HG03432 (cell line): Measurements from ENCODE around the gene DUS1L.
A peak's percentile ranks its signal among the peaks of the same experiment; 100 is the strongest.

Source experiments
- ATAC-seq: cut with Tn5 transposase; IDR thresholded peaks from one replicate; pipeline ENCODE4 v1.9.1; 2021; ENCODE audit warnings: mild to moderate bottlenecking, moderate library complexity; ENCODE audit not compliant: unreplicated experiment

Gene DUS1L

DNA sequence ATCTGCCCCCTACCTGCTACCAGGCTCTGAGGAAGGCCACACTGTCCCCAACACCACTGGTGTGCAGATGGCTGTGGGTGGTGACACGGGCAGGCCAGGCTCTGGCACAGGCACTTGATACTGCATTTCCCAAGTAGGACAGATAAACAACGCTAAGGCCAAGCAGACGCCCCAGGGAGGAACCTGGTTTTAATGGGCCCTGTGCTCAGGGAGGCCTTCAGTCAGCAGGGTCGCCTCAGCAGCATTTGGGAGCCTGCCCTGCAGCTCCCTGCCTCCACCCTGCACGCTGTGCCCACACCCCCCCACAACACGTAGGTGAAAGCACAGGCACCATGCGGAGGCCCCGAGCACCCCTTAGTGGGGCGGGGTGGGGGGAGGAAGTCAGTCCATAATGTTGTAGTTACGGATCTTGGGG lies 35.7 kb upstream of the DUS1L start:
- no peak for ATAC-seq

DNA sequence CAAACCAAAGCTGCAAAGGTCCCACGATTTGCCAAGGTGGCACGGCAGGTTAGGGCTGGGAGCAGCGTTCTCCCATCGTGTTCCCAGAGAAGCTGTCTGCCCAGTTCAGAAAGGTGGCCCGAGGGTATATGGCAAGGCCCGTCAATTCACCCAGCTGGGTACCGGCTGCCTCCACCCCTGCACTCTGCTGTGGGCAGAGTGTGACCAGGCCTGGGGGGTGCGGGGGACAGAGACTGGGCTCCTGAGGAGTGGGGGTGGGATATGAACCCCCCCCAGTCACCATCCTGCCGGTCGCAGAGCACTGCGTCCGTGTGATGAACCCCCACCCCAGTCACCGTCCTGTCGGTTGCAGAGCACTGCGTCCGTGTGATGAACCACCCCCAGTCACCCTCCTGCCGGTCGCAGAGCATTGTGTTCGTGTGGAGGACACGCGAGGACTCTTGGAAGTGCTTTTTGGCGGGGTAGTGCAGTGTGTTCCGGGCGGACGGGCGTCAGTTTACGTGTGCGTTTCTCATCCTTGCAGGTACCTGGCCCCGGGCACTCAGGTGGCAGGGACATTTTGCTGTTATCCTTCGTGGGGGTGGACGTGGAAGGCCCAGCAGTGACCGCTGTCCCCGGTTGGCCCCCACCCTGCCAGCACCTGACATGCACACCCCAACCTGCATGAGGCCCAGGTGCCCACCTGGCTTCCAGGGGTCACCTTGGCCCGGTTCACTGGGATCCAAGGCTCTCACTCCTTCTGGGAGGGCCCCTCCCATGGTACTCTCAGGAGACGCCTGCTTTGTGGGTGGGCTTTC lies 35.1 kb upstream of the DUS1L start:
- no peak for ATAC-seq

DNA sequence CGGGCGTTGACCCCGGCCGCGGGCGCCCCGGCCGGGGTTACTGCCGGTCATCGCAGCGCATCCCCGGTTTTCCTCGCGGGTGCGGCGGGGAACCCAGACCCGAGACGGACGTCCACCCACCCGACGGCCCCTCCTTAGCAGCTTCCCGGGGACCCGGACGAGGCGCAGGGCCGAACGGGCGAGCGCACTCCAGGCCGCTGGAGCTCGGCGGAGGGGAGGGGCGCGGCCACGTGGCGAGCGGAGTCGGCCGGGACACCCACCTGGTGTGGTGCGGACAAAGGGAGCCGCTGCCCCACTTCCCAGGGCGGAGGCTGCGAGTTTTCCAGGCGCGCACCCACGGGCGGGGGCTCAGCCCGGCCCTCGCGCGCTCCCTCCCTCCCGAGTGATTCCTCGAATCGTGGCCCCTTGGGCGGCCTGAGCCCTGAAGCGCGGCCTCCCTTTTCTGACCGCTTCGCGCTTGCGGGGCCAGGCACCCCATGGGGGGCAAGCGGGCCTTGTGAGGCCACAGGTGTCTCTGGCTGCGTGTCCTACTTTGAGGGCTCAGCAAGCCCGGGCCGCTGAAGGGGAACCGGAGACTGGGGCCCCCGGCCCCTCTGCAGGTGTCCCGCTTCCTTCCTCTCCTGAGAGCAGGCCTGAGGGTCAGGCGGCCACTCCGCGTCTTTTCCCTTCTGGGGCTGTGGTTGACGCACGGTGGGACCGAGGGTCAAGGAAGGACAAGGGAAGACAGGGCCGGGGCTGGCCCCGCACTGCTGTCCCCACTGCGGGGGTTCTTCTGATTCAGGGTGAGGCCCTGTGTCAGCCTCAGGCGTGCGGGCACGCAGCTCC lies 33.5 kb upstream of the DUS1L start:
- ATAC-seq, result peak; percentile 16

DNA sequence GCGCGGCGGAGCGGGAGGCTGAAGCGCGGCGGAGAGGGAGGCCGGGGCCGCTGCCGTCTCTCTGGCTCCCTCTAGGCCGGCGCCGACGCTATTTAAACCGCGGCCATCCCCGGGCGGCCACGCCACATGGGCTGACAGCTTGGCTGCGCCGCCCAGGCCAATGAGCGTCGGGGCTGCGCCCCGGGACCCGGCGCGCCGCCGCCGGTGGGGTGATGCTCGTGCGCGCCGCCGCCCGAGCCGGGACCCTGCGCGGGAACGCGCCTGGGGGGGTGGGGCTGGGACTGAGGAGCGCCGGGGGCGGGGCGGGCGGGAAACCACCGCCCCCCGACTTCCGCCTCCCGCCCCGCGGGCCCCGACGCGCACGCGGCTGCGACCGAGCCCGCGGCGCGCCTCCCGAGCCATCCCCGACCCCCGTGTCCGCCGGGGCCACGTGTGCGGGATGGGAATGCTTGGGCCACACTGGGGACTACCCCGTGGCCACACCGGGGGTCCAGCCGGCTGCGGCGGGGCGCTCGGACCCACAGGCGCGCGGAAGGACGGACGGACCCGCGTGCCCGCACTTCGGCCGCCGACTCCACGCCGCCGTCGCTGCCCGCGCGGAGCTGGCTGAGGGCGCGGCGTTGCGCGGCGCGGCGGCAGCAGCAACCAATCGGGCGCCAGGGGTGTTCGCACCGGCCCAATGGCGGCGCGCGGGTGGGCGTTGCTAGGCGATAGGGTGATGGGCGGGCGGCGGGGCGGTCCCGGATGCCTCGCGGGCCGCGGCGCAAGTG lies 32.8 kb upstream of the DUS1L start, which contains the start of gene FASN:
Gene FASN, minus strand, starts transcription at position 68 of the 770 bp plus-strand sequence. CDS start 1,791 bp downstream, outside the sequence.
- ATAC-seq, result peak; percentile 64

DNA sequence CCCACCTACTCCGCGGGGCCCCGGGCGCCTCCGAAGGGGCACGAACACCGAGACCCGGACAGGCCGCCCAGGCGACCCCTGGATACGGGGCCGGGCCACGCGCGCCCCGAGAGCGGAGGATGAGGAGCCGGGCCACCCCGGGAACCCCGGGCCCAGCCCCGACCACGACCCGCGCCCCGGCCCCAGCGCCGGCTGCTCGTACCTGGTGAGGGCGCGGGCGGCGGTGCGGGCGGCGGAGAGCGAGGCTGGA lies 32.2 kb upstream of the DUS1L start:
- peak; percentile 28 for ATAC-seq

DNA sequence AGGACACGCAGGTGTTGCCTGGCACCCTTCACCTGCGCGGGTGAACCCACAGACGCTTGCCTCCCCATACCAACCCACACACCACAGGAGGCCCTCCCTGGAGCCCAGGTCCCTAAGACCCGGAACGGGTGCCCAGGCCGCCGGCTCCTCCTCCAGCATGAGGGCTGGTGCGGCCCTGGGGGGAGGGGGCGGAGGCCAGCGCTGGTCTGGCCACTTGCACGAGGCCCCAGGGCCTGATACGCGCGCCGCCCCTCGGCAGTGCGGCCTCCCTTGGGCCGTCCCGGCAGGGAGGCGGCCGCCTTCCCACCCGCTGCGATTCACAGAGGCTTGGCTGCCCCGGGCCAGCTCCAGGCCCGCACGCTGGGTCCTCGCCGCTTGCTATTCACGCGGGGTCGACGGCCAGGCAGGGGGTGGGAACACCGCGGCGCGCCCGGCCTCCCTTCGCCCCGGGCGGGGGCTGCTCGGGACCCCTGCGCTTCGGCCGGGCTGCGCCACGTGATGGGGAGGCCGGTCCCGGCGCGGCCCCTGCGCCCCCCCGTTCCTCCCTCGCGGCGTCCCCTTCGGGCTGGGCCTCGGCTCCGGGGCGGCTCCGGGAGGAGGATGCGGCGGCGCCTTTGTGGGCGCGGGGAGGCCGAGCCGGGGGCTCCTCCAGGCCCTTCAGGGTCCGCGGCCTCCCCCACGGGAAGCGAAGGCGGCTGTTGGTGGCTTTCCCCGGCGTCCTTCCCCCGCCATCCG lies 31.7 kb upstream of the DUS1L start:
- peak; percentile 2 for ATAC-seq

DNA sequence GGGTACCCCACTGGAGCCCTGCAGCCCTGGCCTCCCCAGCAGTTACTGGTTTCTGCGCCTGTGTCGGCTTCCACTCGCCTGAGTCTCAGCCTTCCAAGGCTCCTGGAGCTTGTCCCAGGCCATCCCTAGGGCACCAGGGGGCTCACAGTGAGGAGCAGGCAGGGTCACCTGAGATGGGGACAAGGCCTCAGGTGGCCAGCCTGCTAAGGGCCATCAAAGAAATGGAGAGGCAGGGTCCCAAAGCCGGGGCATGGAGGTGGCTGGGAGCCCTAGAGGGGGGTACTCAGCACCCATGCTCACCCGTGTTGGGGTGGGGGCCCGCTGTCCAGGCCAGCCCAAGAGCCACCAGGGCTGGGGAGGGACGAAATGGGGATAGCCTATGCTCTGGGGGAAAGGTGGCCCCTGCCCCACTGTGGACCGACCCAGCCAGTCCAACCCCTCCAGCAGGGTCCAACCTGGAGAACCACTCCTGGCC lies 31.1 kb upstream of the DUS1L start:
- no peak for ATAC-seq

DNA sequence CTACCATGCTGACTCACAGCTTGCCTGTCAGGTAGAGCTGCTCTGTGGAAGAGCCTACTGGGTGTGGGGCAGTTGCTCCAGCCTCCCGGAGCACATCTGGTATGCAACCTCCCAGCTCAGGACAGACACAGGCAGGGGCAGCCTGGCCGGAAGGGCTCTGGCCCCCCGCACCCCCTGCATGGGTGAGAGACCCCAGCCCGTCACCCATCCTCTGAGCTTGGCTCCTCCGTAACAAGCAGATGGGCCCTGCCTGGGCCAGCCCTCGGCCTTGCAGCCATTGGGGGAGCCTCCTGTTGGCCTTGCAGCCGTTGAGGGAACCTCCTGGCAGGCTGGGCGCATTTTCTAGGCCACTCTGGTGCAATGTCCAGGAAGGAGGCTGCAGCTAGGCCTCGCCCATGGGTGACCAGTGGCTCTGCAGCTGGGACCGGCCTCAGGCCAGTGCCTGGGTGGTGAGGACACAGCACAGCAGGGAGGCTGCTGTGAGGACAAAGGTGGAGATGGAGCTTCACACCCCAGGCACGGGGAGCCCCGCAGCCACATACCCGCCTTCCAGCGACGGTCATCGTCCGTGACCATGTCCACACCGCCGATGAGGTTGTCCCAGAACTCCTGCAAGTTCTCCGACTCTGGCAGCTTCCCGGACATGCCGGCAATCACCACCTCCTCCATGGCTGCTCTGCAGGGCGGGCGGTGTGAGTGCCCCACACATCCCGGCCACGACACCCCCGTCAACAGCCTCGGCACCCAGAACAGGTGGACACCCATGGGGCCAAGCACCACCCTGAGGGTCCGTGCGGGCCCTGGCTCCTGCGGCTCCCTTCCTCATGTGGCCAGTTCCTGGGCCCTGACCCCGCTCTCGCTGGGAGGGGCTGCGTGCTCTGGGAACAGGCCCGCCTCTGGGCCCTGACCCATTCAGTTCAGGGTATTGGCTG lies 30.4 kb upstream of the DUS1L start:
- ATAC-seq, result no peak

DNA sequence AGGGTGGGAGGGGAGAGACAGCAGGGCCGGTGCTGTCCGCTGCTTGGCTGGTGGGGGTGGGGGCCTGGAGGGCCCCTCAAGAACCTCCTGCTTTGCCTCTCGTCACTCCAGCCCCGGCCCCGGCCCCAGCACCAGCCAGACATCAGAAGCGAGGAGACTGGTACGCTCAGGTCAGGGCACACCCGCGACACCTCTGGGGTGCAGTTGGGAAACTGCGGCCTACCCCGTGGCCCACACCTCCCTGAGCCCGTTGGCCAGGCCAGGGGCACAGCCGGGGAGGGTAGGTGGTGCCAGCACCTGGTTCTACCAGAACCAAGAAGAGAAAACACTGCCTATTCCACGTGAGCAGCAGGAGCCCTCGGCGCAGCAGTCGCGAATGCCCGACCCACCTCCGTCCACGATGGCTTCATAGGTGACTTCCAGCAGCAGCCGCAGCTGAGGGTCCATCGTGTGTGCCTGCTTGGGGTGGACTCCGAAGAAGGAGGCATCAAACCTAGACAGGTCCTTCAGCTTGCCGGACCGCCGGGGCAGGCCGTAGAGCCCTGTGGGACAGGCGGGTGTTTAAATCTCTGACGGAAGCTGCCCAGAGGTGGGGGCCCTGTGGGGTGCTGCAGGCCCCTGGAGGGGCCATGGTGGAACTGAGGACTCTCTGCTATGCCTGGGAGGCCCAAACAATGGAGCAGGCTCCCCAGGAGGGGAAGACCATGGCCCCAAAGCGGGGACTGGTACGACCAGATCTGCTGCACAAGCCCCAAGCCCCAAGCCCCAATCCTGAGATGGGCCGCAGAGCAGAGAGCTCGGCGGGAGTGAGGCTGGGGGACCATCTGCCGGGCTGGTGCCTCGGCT lies 29.6 kb upstream of the DUS1L start:
- no peak for ATAC-seq

DNA sequence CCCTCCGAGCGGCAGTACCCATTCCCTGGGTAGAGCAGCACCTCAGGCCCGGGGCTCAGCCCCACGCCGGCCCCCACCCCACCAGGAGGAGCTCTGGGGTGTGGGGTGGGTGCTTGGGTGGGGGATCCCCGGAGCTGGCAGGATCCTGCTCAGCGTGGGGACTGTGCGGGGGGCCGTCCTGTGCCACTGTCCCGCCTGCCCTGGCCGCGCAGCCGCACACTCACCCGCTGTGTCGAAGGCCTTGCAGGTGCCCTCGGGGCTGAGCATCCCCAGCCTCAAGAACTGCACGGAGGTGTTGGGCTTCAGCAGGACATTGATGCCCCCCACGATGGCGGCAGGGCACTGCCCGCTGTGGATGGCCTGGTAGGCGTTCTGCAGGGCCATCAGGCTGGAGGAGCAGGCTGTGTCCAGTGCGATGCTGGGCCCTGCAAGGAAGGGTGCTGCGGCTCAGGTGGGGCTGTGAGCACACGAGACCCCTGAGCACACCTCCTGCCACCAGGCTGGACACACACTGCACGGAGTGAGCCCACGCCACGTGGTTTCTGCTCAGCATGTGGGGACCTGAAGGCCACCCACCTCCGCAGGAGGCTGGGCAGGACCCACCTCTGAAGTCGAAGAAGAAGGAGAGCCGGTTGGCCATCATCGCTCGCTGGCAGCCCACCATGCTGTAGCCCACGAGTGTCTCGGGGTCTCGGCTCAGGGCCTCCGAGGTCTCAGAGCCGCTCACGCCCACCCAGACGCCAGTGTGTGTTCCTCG lies 27.6 kb upstream of the DUS1L start:
- ATAC-seq, result no peak

DNA sequence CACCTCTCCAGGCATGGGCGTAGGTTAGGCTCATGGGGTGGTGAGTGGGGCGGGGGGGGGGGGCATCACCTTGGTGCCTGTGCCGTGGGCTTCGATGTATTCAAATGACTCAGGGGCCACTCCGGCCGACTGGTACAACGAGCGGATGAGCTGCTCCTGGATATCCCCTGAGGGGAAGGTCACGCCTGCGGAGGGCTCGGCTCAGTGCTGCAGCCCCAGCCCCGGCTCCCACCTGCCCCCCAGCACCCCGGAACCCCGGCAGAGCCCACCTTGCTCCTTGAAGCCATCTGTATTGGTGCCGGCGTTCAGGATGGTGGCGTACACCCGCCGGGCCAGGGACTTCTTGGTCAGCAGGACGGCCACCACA lies 27.0 kb upstream of the DUS1L start:
- ATAC-seq, result no peak

DNA sequence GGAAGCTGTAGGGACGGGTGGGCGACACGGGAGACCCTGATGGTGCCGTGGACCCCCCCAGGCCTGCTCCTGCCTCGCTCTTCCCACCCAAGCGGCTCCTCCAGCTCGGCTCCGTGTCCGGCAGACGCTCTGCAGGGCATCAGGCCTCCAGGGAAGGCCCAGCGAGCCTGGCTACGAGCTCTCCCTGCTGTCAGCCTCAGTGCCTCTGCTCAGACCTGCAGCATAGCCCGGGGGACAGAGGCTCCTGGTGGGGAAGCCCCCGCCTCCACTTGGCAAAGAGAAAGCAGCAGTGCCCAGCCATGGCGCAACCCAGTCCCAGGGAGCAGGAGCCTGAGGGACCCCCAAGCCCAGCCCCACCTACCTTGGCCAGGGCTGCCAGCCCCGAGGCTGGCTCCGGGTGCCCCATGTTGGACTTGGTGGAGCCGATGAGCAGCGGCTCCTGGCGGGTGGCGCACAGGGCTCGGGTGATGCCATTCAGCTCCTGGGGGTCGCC lies 26.5 kb upstream of the DUS1L start:
- ATAC-seq, result no peak

DNA sequence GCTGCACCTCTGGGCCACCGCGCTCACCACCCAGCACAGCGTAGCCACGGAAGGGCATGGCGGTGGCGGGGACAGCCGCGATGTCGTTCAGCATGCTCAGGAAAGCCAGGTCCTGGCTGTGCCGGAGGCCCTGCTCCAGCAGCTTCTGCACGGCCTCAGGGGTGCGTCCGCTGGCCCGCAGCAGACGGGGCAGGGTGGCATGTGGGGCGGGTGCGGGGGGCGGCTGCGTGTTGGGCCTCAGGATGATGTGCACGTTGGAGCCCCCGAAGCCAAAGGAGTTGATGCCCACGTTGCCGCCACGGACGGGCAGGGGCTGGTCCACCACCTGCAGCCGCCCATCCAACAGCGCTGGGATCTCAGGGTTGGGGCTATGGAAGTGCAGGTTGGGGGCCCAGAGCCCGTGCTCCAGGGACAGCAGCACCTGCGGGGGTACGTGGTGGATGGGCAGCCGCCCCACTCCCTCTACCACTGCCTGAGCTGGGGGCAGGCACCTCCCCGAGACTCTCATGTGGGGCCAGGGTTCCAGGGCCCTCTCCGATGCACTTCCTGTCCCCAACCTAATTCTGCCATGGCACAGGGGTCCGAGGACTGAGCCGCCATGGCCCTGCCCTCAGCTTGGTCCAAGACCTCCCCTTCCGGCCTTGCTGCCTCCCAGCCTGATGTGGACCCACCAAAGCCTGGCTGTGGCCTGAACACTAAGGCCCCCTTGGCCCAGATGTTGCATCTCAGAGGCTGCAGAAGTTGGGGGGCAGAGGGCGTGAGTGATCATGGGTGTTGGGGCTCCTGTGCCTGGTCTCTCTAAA lies 25.9 kb upstream of the DUS1L start:
- ATAC-seq, result no peak

DNA sequence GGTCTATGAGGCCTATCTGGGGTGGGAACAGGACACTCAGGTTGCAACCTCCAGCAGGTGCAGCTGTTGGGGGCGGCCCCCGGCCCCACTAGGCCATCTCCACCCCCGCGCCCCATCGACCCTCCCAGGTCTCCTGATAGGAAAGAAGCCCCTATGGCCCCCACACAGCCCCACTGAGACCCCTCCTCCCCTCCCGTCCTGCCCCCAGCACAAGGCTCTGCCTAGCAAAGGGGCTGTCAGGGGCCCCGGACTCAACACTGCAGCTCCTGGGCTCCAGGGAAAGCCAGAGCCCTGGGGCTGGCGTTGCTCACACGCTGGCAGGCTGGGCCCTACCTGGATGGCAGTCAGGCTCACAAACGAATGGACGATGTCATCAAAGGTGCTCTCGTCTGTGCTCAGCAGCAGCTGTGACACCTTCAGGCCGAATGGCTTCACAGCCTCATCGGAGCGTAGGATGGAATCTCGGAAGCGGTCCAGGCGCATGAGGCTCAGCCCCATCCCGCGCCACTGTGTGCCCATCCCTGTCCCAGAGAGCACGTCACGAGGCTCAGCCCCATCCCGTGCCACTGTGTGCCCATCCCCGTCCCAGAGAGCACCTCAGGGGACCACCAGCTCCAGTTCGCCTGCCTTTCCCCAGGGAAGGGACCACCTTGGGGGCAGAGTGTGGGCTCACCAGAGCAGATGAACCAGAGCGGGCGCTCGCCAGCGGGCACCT lies 25.1 kb upstream of the DUS1L start:
- no peak for ATAC-seq

DNA sequence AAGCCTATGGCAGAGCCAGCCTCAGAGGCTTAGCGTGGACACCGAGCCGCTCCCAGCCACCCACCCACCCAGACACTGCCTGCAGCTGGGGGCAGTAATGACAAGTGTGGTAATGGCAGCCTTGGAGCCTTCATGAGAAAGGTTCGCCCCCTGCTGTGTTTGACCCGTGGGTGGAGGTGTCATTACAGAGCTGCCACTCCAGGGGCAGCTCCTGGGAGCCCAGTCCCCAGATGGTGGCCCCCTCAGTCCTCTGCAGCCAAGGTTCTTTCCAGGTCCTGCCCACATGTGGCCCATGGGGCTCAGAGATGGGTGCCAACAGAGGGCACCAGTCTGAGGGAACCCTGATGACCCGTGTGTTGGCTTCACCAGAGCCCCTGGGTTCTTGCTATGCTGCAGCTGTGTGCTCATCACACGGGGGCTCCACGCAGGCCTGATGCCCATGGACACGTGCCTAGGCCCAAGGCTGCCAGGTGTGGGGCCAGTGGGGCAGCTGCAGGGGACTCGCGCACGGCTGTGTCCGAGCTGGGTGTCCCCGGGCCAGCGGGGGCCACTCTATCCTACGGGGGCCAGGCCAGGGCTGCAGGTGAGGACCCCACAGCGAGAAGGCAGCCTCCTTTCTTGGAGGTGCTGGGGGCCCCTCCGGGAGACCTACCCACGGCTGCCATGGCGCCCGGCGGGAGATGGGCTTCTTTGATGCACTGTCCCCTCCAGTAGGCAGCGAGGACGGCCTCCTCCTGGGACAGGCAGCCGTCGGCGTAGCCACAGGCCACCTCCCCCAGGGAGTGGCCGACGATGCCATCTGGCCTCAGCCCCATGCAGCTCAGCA lies 24.3 kb upstream of the DUS1L start:
- ATAC-seq, result no peak
